KOPT-K1 (cell line): ENCODE measurements around the gene CNN1.
"Not testable (repeated sequence)": the region's sequence is repeated elsewhere in the genome, so short reads cannot be mapped to it uniquely, and the experiment has no call there.

Source experiments
- H3K27ac ChIP-seq: fragments of 200-600 bp; sonication (generic); 2 replicates; pipeline ENCODE4 v1.5.1; 2016; ENCODE audit warnings: antibody characterized with exemption, mild to moderate bottlenecking, low read depth, low read length; ENCODE audit not compliant: poor library complexity, severe bottlenecking
- H3K36me3 ChIP-seq: fragments of 200-600 bp; sonication (generic); 2 replicates; pipeline ENCODE4 v1.5.1; 2017; ENCODE audit warnings: antibody characterized with exemption, mild to moderate bottlenecking, low read length, moderate library complexity; ENCODE audit not compliant: insufficient read depth
- H3K9me3 ChIP-seq: fragments of 200-600 bp; sonication (generic); 2 replicates; pipeline ENCODE4 v1.5.1; 2017; ENCODE audit warnings: antibody characterized with exemption, low read length, mild to moderate bottlenecking; ENCODE audit not compliant: insufficient read depth, poor library complexity, severe bottlenecking

CNN1 gene

GRCh38 chr19:11549386-11549953, 10.8 kb downstream of the CNN1 start:
- peaks cover 30% of the 10 kb centered on the region for H3K36me3 ChIP-seq
- no peak overlapping the region for H3K27ac ChIP-seq
- no peaks in the 10 kb centered on the region for H3K9me3 ChIP-seq

- Histone ChIP-seq H3K36me3 (peaks cover 37% of the 10 kb centered on the region), H3K9me3 (no peaks in the 10 kb centered on the region), H3K27ac (no peak overlapping the region)
These were observed 11.6 kb downstream of the CNN1 start for GRCh38 chr19:11550265-11550664.

- Histone ChIP-seq H3K9me3 (no peaks in the 10 kb centered on the region), H3K36me3 (peaks cover 43% of the 10 kb centered on the region), H3K27ac (no peak overlapping the region)
These were observed 13.1 kb downstream of the CNN1 start for GRCh38 chr19:11551603-11552235.

GRCh38 chr19:11552666-11553372, 14.2 kb downstream of the CNN1 start:
- peaks cover 47% of the 10 kb centered on the region for H3K36me3 ChIP-seq
- no peak overlapping the region for H3K27ac ChIP-seq
- H3K9me3 ChIP-seq: no peaks in the 10 kb centered on the region

- H3K36me3 ChIP-seq: peaks cover 47% of the 10 kb centered on the region
- H3K9me3 ChIP-seq: no peaks in the 10 kb centered on the region
- no peak overlapping the region for H3K27ac ChIP-seq
These were observed 15.5 kb downstream of the CNN1 start for GRCh38 chr19:11554160-11554559.

- peaks cover 47% of the 10 kb centered on the region for H3K36me3 ChIP-seq
- no peak overlapping the region for H3K27ac ChIP-seq
These were observed 16.6 kb downstream of the CNN1 start for GRCh38 chr19:11555246-11555645.

GRCh38 chr19:11556634-11557420, 18.2 kb downstream of the CNN1 start:
- no peaks in the 10 kb centered on the region for H3K9me3 ChIP-seq
- no peak overlapping the region for H3K27ac ChIP-seq
- H3K36me3 ChIP-seq: peaks cover 44% of the 10 kb centered on the region

More at GRCh38 chr19:11555246-11555645, 16.6 kb downstream of the CNN1 start:
- no peaks in the 10 kb centered on the region for H3K9me3 ChIP-seq

GRCh38 chr19:11558881-11559828, 20.5 kb downstream of the CNN1 start, which contains the start of gene ELOF1:
TSS of gene ELOF1 (minus strand) at chr19:11559230. CDS start at chr19:11554347, 4,883 bp downstream.
- Histone ChIP-seq H3K27ac (peak within 1 kb of the TSS; percentile 58), H3K36me3 (peaks cover 21% of the 10 kb centered on the region; the same call in 1 of the 2 replicates), H3K9me3 (no peaks in the 10 kb centered on the region)

- no peak overlapping the region for H3K27ac ChIP-seq
- H3K9me3 ChIP-seq: no peaks in the 10 kb centered on the region
- H3K36me3 ChIP-seq: peaks cover 8% of the 10 kb centered on the region; the same call in 1 of the 2 replicates
These were observed 21.9 kb downstream of the CNN1 start for GRCh38 chr19:11560404-11561051.

GRCh38 chr19:11563532-11563931, 24.9 kb downstream of the CNN1 start:
- Histone ChIP-seq H3K27ac (no peak overlapping the region), H3K36me3 (no peaks in the 10 kb centered on the region), H3K9me3 (no peaks in the 10 kb centered on the region)

GRCh38 chr19:11564082-11564807, 25.6 kb downstream of the CNN1 start:
- H3K27ac ChIP-seq, H3K36me3 ChIP-seq, H3K9me3 ChIP-seq: not testable (repeated sequence)

- not testable (repeated sequence) for H3K9me3 ChIP-seq, H3K36me3 ChIP-seq, H3K27ac ChIP-seq
These were observed 27.0 kb downstream of the CNN1 start for GRCh38 chr19:11565649-11565980.

GRCh38 chr19:11566164-11566563, 27.5 kb downstream of the CNN1 start:
- H3K27ac ChIP-seq: no peak overlapping the region
- no peaks in the 10 kb centered on the region for H3K36me3 ChIP-seq
- no peaks in the 10 kb centered on the region for H3K9me3 ChIP-seq
